ENCODE results near the gene FGGY. TPM values are rescaled to one million over a fixed set of nuclear protein-coding genes. Genes with fewer than 3 reads are reported as not detected.

FGGY gene
- total and polyA plus RNA-seq, 5 experiments from 2014 or later, result 5.7 to 11.1 (median 6.4) TPM

GRCh38 chr1:59675936-59676335 lies 379.0 kb downstream of the FGGY start:
- Mint-ChIP-seq H3K9me3 (no peaks in the 10 kb centered on the region), H3K4me1 (peaks cover 0 to 5% (median under 1%) of the 10 kb centered on the region in 4 donors), H3K4me3 (no peak overlapping the region), H3K36me3 (peaks cover 0 to 3% (median 2%) of the 10 kb centered on the region in 3 donors), H3K27ac (no peak overlapping the region), H3K27me3 (no peaks in the 10 kb centered on the region)
- DNase-seq (no peak), ATAC-seq (no peak)
- POLR2A ChIA-PET, result no interaction called here

- DNase-seq (no peak), ATAC-seq (no peak)
- Mint-ChIP-seq H3K27ac (no peak overlapping the region), H3K9me3 (no peaks in the 10 kb centered on the region), H3K36me3 (no peaks in the 10 kb centered on the region), H3K27me3 (no peaks in the 10 kb centered on the region), H3K4me1 (peaks cover 0 to 5% (median under 1%) of the 10 kb centered on the region in 4 donors), H3K4me3 (no peak overlapping the region)
- POLR2A ChIA-PET, result no interaction called here
Measured at GRCh38 chr1:59678040-59678439, 381.1 kb downstream of the FGGY start.

- Mint-ChIP-seq H3K36me3 (no peaks in the 10 kb centered on the region), H3K9me3 (no peaks in the 10 kb centered on the region), H3K27me3 (no peaks in the 10 kb centered on the region), H3K4me1 (peaks cover 0 to 2% (median under 1%) of the 10 kb centered on the region in 4 donors), H3K4me3 (no peak overlapping the region), H3K27ac (no peak overlapping the region)
- ATAC-seq, result no peak
- POLR2A ChIA-PET, result interaction anchor here (0.6 kb wide), 1 partner anchor 894 kb away, joined by 3 read pairs; no protein-coding TSS in a partner anchor
- DNase-seq, result no peak
Measured at GRCh38 chr1:59678493-59679228, 381.8 kb downstream of the FGGY start.

- POLR2A ChIA-PET, result no interaction called here
- H3K36me3 Mint-ChIP-seq, result no peaks in the 10 kb centered on the region
- H3K27ac Mint-ChIP-seq, result no peak overlapping the region
- H3K9me3 Mint-ChIP-seq, result no peaks in the 10 kb centered on the region
- peaks cover 0 to 2% (median 0%) of the 10 kb centered on the region in 4 donors for H3K4me1 Mint-ChIP-seq
- H3K4me3 Mint-ChIP-seq, result no peak overlapping the region
- H3K27me3 Mint-ChIP-seq, result no peaks in the 10 kb centered on the region
- DNase-seq (no peak), ATAC-seq (no peak)
Measured at GRCh38 chr1:59680044-59680443, 383.1 kb downstream of the FGGY start.

GRCh38 chr1:59682396-59683080 lies 385.6 kb downstream of the FGGY start:
- no peak for ATAC-seq
- H3K27me3 Mint-ChIP-seq, result no peaks in the 10 kb centered on the region

GRCh38 chr1:59683197-59683596 lies 386.3 kb downstream of the FGGY start:
- H3K4me1 Mint-ChIP-seq, result no peaks in the 10 kb centered on the region
- no peaks in the 10 kb centered on the region for H3K27me3 Mint-ChIP-seq
- no peak overlapping the region for H3K4me3 Mint-ChIP-seq
- ATAC-seq (no peak), DNase-seq (no peak)
- H3K9me3 Mint-ChIP-seq, result no peaks in the 10 kb centered on the region
- no peaks in the 10 kb centered on the region for H3K36me3 Mint-ChIP-seq
- no peak overlapping the region for H3K27ac Mint-ChIP-seq
- POLR2A ChIA-PET, result no interaction called here

More at GRCh38 chr1:59682396-59683080, 385.6 kb downstream of the FGGY start:
- POLR2A ChIA-PET, result no interaction called here
- H3K9me3 Mint-ChIP-seq, result no peaks in the 10 kb centered on the region
- H3K36me3 Mint-ChIP-seq, result no peaks in the 10 kb centered on the region
- H3K4me3 Mint-ChIP-seq, result no peak overlapping the region
- no peak overlapping the region for H3K27ac Mint-ChIP-seq
- no peak for DNase-seq
- H3K4me1 Mint-ChIP-seq, result peaks cover 0 to 2% (median 0%) of the 10 kb centered on the region in 4 donors

- POLR2A ChIA-PET, result no interaction called here
- ATAC-seq, result no peak
- no peaks in the 10 kb centered on the region for H3K4me1 Mint-ChIP-seq
Measured at GRCh38 chr1:59684698-59685097, 387.8 kb downstream of the FGGY start.

GRCh38 chr1:59685101-59685500 lies 388.2 kb downstream of the FGGY start:
- ATAC-seq (no peak), DNase-seq (no peak)
- Mint-ChIP-seq H3K27ac (no peak overlapping the region), H3K9me3 (no peaks in the 10 kb centered on the region), H3K4me1 (no peaks in the 10 kb centered on the region), H3K36me3 (no peaks in the 10 kb centered on the region), H3K27me3 (no peaks in the 10 kb centered on the region), H3K4me3 (no peak overlapping the region)
- POLR2A ChIA-PET, result no interaction called here

More at GRCh38 chr1:59684698-59685097, 387.8 kb downstream of the FGGY start:
- no peak for DNase-seq
- no peaks in the 10 kb centered on the region for H3K36me3 Mint-ChIP-seq
- H3K27me3 Mint-ChIP-seq, result no peaks in the 10 kb centered on the region
- H3K27ac Mint-ChIP-seq, result no peak overlapping the region
- H3K9me3 Mint-ChIP-seq, result no peaks in the 10 kb centered on the region
- no peak overlapping the region for H3K4me3 Mint-ChIP-seq

GRCh38 chr1:59685666-59686065 lies 388.8 kb downstream of the FGGY start:
- Mint-ChIP-seq H3K27me3 (no peaks in the 10 kb centered on the region), H3K9me3 (no peaks in the 10 kb centered on the region), H3K4me1 (no peaks in the 10 kb centered on the region), H3K36me3 (no peaks in the 10 kb centered on the region), H3K27ac (no peak overlapping the region), H3K4me3 (no peak overlapping the region)
- POLR2A ChIA-PET, result no interaction called here
- ATAC-seq (no peak), DNase-seq (no peak)

GRCh38 chr1:59686170-59686569 lies 389.3 kb downstream of the FGGY start:
- no peaks in the 10 kb centered on the region for H3K27me3 Mint-ChIP-seq
- no peaks in the 10 kb centered on the region for H3K36me3 Mint-ChIP-seq
- no peak overlapping the region for H3K27ac Mint-ChIP-seq
- no peak for ATAC-seq
- H3K4me1 Mint-ChIP-seq, result no peaks in the 10 kb centered on the region
- POLR2A ChIA-PET, result no interaction called here
- DNase-seq, result no peak
- no peaks in the 10 kb centered on the region for H3K9me3 Mint-ChIP-seq
- H3K4me3 Mint-ChIP-seq, result no peak overlapping the region

- ATAC-seq (no peak), DNase-seq (no peak)
- POLR2A ChIA-PET, result no interaction called here
- Mint-ChIP-seq H3K4me1 (no peaks in the 10 kb centered on the region), H3K9me3 (no peaks in the 10 kb centered on the region), H3K27me3 (no peaks in the 10 kb centered on the region), H3K4me3 (no peak overlapping the region), H3K36me3 (no peaks in the 10 kb centered on the region), H3K27ac (no peak overlapping the region)
Measured at GRCh38 chr1:59686574-59686973, 389.7 kb downstream of the FGGY start.

GRCh38 chr1:59687081-59687480 lies 390.2 kb downstream of the FGGY start:
- Mint-ChIP-seq H3K4me1 (no peaks in the 10 kb centered on the region), H3K9me3 (no peaks in the 10 kb centered on the region), H3K27me3 (no peaks in the 10 kb centered on the region), H3K27ac (no peak overlapping the region), H3K36me3 (no peaks in the 10 kb centered on the region), H3K4me3 (no peak overlapping the region)
- POLR2A ChIA-PET, result no interaction called here
- no peak for DNase-seq
- ATAC-seq, result no peak

- Mint-ChIP-seq H3K27me3 (no peaks in the 10 kb centered on the region), H3K4me1 (peaks cover 0 to 10% (median 0%) of the 10 kb centered on the region in 4 donors), H3K36me3 (no peaks in the 10 kb centered on the region), H3K4me3 (no peak overlapping the region), H3K9me3 (no peaks in the 10 kb centered on the region), H3K27ac (no peak overlapping the region)
- no peak for ATAC-seq
- DNase-seq, result no peak
- POLR2A ChIA-PET, result no interaction called here
Measured at GRCh38 chr1:59688976-59689375, 392.1 kb downstream of the FGGY start.

All from naive thymus-derived CD8-positive, alpha-beta T cell (primary cell).